NT2/D1 (cell line): ENCODE measurements around the gene SLC7A10.

ENCODE experiments used
- SUZ12 ChIP-seq: IDR thresholded peaks from 2 replicates; pipeline ENCODE4 v1.6.1; 2011; ENCODE audit not compliant: insufficient read length, insufficient read depth; ENCODE audit errors: extremely low read depth
- YY1 ChIP-seq: IDR thresholded peaks from 2 replicates; pipeline ENCODE4 v1.6.1; 2011; ENCODE audit not compliant: insufficient read length, insufficient read depth
- ZNF274 ChIP-seq: IDR thresholded peaks from 2 replicates; pipeline ENCODE4 v1.6.1; 2011; ENCODE audit warnings: mild to moderate bottlenecking, low read depth, low read length

- no peak for TF ChIP-seq YY1
- no peak for TF ChIP-seq SUZ12
- no peak for TF ChIP-seq ZNF274
Measured at GRCh38 chr19:33238481-33239149, 13.0 kb upstream of the SLC7A10 start.
